DOHH2 (cell line): ENCODE data around the gene SAMD5.

Source experiments
- H3F3A ChIP-seq: fragments of 200-600 bp; sonication (generic), shearing (Covaris generic); 2 replicates; pipeline ENCODE4 v1.6.0; 2016; ENCODE audit warnings: antibody characterized with exemption, mild to moderate bottlenecking; ENCODE audit not compliant: control insufficient read depth, insufficient read depth
- H3K27ac ChIP-seq: fragments of 200-600 bp; sonication (generic); 2 replicates; pipeline ENCODE4 v1.5.1; 2014; ENCODE audit warnings: low read depth, mild to moderate bottlenecking, low read length, moderate library complexity
- H3K27me3 ChIP-seq: fragments of 200-600 bp; sonication (generic); 2 replicates; pipeline ENCODE4 v1.6.1; 2014; ENCODE audit warnings: mild to moderate bottlenecking, low read length, mixed read lengths; ENCODE audit not compliant: control insufficient read depth
- H3K36me3 ChIP-seq: fragments of 200-600 bp; sonication (generic); 2 replicates; pipeline ENCODE4 v1.6.1; 2014; ENCODE audit warnings: mild to moderate bottlenecking, low read length, moderate library complexity, mixed read lengths; ENCODE audit not compliant: control insufficient read depth
- H3K4me1 ChIP-seq: fragments of 200-600 bp; sonication (generic); 2 replicates; pipeline ENCODE4 v1.6.1; 2014; ENCODE audit warnings: mild to moderate bottlenecking, low read length, mixed read lengths; ENCODE audit not compliant: control insufficient read depth
- H3K4me2 ChIP-seq: fragments of 200-600 bp; sonication (generic); 2 replicates; pipeline ENCODE4 v1.6.0; 2014; ENCODE audit warnings: mild to moderate bottlenecking, low read length, moderate library complexity
- H3K4me3 ChIP-seq: fragments of 200-600 bp; sonication (generic); 2 replicates; pipeline ENCODE4 v1.5.1; 2014; ENCODE audit warnings: mild to moderate bottlenecking, low read length, mixed read lengths
- H3K79me2 ChIP-seq: fragments of 200-600 bp; sonication (generic); 2 replicates; pipeline ENCODE4 v1.6.1; 2014; ENCODE audit warnings: mild to moderate bottlenecking, low read length, mixed read lengths; ENCODE audit not compliant: control insufficient read depth
- H3K9me2 ChIP-seq: fragments of 200-600 bp; sonication (generic); replicated peaks from 2 replicates; pipeline ENCODE4 v1.6.1; 2014; ENCODE audit warnings: mild to moderate bottlenecking, low read length, mixed read lengths; ENCODE audit not compliant: control insufficient read depth
- H3K9me3 ChIP-seq: fragments of 200-600 bp; sonication (generic); 2 replicates; pipeline ENCODE4 v1.6.1; 2014; ENCODE audit warnings: antibody characterized with exemption, low read length, mixed read lengths; ENCODE audit not compliant: control insufficient read depth, insufficient read depth
- H4K20me1 ChIP-seq: fragments of 200-600 bp; sonication (generic); 2 replicates; pipeline ENCODE4 v1.6.0; 2014; ENCODE audit warnings: low read depth, mild to moderate bottlenecking, antibody characterized with exemption, low read length, moderate library complexity; ENCODE audit not compliant: control insufficient read depth, insufficient read depth
- CTCF ChIP-seq: fragments of 200-600 bp; sonication (generic); IDR thresholded peaks from one replicate; pipeline ENCODE4 v1.5.1; 2014; ENCODE audit warnings: antibody characterized with exemption, mild to moderate bottlenecking, low read depth, low read length; ENCODE audit not compliant: poor library complexity, severe bottlenecking
- EZH2phosphoT487 ChIP-seq: fragments of 200-600 bp; sonication (generic); IDR thresholded peaks from 2 replicates; pipeline ENCODE4 v1.6.1; 2017; ENCODE audit warnings: borderline replicate concordance, mild to moderate bottlenecking, antibody characterized with exemption, low read length, moderate library complexity, mixed read lengths

SAMD5 gene

GRCh38 chr6:147531321-147531720 lies 22.8 kb downstream of the SAMD5 start:
- no peaks in the 10 kb centered on the region for H4K20me1 ChIP-seq
- H3K4me1 ChIP-seq = no peaks in the 10 kb centered on the region
- H3K36me3 ChIP-seq = no peaks in the 10 kb centered on the region
- no peaks in the 10 kb centered on the region for H3K9me2 ChIP-seq
- no peaks in the 10 kb centered on the region for H3F3A ChIP-seq
- no peaks in the 10 kb centered on the region for H3K79me2 ChIP-seq
- H3K4me2 ChIP-seq = no peak overlapping the region
- H3K27me3 ChIP-seq = peaks cover 5% of the 10 kb centered on the region
- H3K27ac ChIP-seq = no peak overlapping the region
- TF ChIP-seq CTCF (no peak), EZH2phosphoT487 (no peak)
- no peak overlapping the region for H3K4me3 ChIP-seq
- H3K9me3 ChIP-seq = no peaks in the 10 kb centered on the region

GRCh38 chr6:147534116-147534860 lies 25.8 kb downstream of the SAMD5 start:
- Histone ChIP-seq H3K9me2 (no peaks in the 10 kb centered on the region), H4K20me1 (no peaks in the 10 kb centered on the region), H3F3A (no peaks in the 10 kb centered on the region), H3K4me1 (no peaks in the 10 kb centered on the region), H3K4me2 (no peak overlapping the region), H3K9me3 (no peaks in the 10 kb centered on the region), H3K27me3 (peaks cover 5% of the 10 kb centered on the region), H3K36me3 (no peaks in the 10 kb centered on the region), H3K4me3 (no peak overlapping the region), H3K79me2 (no peaks in the 10 kb centered on the region), H3K27ac (no peak overlapping the region)
- TF ChIP-seq EZH2phosphoT487 = no peak
- no peak for TF ChIP-seq CTCF

GRCh38 chr6:147538821-147539220 lies 30.3 kb downstream of the SAMD5 start:
- Histone ChIP-seq H3K27me3 (no peaks in the 10 kb centered on the region), H3K79me2 (no peaks in the 10 kb centered on the region), H3K9me2 (no peaks in the 10 kb centered on the region), H3F3A (no peaks in the 10 kb centered on the region), H4K20me1 (no peaks in the 10 kb centered on the region), H3K27ac (no peak overlapping the region), H3K4me3 (no peak overlapping the region), H3K9me3 (peaks cover 5% of the 10 kb centered on the region; the same call in 1 of the 2 replicates), H3K4me1 (no peaks in the 10 kb centered on the region), H3K36me3 (no peaks in the 10 kb centered on the region), H3K4me2 (no peak overlapping the region)
- TF ChIP-seq CTCF = no peak
- TF ChIP-seq EZH2phosphoT487 = no peak
